Stimulated activated CD8-positive, alpha-beta memory T cell treated with anti-CD3 and anti-CD28 coated beads, Interleukin-7, amount 100 ng/mL, for 4 hours (primary cell): ENCODE measurements around the gene HUS1.

Experiments used
- DNase-seq, 2 donors: peaks; one replicate each; pipeline ENCODE4 v3.0.0-alpha.2; 2020; ENCODE audit warnings: low read depth in 2 of 2

The HUS1 gene

DNA sequence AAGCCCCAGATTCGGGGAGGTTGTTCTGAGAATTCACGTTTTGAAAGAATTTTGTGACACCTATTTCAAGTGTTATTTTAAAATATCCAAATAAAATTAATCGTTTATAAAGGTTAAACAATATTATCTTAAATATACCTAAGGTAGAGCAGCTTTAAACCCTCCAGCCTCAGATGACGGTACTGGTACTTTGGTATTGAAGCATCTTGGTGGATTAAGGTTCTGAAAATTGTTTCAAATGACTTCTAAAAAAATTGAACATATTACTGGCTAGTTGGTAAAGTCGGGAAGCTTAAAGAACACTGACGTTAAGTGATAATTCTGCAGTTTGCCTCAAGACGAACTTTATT is 392 bp upstream of the HUS1 start:
- no peak for DNase-seq

DNA sequence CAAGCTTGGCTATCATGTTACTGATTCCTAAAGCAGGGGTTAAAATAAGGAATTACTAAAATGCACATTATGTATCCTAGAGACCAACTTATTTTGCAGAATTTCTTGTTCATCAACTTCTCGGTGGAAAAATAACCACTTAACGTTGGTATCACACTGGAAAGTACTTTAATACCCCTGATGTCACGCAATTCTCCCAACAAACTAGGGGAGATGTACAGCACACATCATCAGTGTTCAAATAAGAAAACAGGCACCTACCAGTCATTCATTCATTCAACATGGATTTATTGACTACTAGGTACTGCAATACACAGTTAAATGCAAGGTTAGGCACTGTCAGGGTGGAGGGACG is 648 bp downstream of the HUS1 start:
- DNase-seq = no peak

DNA sequence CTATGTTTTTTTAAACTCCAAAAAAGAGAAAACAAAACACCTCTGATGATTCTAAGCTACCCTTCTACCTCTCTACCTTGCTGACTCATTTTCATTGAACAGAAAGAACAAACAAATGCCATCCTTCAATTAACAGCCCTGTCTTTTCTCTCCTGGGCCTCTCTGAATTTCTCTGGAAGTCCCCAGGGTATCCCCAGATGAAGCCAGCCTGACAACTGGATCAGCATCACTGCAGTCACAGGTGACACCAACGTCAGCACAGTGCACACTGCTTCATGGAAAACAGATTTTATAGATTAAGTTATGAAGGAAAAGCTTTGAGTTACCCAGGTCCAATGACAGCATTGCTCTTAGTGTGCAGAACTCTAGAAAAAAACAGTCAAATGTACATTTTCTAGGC is 5.7 kb downstream of the HUS1 start:
- no peak for DNase-seq

DNA sequence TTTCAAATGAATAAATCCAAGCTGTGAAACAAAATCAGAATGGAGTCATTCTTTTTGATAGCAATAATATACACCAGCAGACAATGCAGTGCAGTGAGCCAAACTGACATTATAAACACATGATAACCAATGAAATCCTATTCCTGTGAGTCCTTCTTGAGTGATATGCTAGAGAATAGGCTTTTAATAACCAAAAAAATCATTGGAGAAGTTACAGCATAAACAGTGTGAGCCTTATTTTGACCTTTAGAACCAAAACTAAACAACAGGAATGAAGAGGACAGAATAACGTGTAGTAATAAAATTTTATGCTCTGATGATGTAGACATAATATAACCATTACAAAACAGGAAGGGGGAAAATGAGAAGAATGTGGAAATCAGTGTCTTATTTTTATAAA is 8.7 kb downstream of the HUS1 start:
- no peak for DNase-seq

DNA sequence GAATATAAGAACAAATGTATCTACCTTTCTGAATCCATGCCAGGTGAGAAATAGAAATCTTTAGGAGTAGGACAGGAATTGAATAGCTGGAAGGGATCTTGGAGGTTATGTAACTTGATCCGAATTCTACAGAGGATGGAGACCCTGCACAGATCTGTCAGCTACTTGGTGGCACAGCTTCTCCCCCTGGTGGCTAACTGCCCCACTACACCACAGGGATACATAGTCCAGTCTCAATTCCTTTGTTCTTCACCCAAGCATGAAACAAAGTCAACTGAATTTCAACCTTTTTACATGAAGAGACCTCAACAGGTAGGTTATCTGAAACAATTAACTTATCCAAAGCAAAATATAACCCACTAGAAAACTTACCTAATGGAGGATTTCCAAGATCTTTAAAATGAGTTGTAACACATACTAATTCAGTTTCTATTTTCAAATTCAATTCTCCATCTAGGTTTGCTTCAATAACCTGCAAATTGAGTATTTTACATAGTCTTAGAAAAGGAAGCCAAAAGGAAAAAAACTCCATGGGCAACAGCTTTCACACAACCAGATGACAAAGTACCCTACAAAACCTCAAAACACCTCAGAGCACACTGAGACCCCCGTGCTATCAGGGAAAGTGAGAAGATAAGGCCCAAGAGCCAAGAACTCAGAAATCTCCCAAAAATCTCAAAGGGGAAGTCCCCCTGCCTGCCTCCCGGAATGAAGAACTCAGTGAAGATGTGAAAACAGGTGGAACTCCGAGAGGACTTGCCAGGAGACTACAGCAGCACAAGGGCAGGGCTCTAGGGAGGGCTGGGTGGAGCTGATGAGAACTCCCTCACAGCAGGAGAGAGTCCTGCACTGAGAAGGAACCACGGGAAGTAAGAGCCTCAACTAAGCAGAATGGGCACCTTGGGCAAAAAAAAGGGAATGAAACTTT is 10.3 kb downstream of the HUS1 start:
- DNase-seq = peak in 1 of 2 donors; percentile 11

DNA sequence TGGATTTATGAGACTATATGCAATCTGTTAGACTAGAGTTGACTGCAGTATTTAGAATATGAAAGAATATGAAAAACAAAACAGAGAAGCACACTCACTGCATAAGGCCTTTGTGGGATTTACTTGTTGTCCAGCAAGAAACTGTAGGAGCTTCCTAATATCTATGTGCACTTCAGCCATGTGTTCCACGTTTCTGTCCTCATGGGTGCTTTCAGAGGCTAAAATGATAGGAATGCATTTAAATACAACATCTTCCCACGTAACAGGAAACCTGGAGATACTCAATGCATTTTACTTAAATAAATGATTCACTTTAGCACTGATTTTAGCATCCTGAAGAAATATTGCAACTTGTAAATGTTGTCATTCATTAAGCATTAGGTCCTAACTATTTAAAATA is 11.7 kb downstream of the HUS1 start:
- no peak for DNase-seq

DNA sequence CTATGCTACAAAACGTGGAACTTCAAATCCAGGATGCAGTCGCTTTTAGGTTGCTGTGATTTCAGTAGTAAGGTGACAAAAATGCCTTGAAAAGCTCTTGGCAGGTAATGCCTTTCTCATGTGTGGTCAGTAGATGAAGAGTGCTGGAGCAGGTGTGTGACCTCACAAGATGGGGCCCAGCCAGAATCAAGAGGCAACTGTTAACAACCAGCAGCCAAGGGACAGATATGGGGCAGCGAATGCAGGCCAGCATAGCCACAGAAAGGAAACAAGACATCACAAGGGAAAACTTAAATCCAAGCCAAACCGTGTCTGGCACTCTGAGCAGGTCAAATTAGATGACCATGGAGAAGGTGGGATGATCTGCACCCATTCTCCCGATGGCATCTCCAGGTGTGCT is 12.3 kb downstream of the HUS1 start:
- no peak for DNase-seq

DNA sequence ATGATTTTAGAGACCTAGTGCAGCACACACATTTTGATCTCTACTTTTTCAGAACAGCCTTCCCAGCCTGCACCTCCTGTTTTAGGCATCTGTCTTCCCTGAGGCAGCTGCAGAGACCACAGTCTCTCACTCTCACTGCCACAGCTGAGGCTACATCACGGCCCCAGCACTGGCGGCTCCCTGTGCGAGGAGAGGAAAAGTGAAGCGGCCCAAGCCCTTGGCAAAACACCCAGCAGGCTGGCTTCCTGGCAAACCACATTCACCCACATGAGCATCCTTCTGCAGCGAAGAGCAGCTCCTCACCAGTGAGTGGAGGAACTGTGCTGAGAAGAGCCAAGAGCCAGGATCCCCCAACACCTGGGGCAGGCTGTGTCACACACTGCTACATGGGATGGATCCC is 14.0 kb downstream of the HUS1 start:
- DNase-seq = no peak

DNA sequence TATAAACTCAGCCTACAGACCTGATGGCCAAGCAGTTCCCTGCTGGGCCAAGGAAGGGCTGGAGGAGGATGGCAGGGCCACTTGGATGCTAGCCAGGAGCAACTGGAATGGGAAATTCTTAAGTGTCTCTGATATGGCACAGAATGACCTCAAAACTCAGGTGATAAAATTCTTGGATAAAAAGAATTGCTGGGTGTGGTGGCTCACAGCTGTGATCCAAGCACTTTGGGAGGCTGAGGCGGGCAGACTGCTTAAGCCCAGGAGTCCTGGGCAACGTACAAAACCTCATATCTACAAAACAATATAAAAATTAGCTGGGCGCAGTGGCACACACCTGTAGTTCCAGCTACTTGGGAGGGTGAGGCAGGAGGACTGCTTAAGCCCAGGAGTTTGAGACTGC is 17.2 kb downstream of the HUS1 start:
- DNase-seq = no peak

DNA sequence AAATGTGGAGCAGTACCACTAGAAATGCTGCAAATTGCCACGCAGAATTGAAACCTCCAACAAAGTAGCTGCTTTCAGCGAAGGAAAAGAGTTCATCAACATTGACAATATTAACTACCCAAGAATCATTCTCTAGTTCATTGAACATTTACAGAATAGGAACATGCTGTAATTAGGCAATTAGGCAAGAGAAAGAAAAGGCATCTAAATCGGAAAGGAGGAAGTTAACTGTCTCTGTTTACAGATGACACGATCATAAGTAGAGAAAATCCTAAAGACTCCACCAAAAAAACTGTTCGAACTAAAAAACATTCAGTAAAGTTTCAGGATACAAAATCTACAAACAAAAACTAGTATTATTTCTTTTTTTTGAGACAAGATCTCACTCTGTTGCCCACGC is 22.3 kb downstream of the HUS1 start:
- no peak for DNase-seq

DNA sequence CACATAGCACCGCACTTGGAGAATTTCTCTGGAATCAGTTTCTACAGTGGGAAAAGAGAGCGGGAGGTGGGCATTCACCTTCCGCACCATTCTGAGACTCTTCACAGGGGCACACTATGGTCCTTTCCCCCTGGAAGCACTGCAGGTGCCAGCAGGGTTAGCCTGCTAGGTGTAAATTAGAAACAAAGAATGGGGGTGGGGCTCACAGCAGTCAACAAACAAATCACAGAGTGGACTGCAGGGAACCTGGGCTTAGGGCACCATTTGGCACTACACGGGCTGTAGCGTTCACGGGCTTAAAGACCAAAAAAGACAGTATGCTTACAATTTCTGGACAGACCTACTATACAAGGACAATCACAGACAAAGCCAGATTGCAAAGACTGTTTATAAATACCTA is 23.2 kb downstream of the HUS1 start:
- no peak for DNase-seq

DNA sequence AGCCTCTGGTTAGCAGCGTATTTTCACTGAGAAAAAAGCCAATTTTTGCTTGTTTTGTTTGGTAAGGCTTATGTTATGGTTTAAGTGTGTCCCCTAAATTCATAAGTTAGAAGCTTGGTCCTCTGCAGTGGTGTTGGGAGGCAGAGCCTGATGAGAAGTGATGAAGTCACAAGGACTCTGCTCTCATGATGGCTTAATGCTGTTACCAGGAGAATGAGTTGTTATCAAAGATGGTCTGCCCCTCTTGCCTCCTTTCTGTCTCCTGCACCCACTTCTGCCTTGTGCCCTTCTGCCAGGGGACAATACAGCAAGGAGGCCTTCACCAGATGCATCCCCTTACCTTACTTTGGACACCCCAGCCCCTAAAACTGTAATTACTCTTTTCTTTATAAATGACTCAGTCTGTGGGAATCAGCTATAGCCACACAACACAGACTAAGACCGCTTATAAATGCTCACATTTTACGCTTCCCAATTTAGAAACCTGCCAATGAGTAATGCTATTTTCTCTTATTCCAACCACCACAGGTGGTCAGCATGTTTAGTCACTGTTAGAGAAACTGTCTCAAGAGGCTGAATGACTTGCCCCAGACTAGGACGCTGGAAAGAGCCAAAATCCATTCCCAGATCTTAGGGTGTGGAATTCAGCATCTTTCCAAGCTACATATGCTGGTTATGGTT is 25.0 kb downstream of the HUS1 start:
- DNase-seq = no peak

DNA sequence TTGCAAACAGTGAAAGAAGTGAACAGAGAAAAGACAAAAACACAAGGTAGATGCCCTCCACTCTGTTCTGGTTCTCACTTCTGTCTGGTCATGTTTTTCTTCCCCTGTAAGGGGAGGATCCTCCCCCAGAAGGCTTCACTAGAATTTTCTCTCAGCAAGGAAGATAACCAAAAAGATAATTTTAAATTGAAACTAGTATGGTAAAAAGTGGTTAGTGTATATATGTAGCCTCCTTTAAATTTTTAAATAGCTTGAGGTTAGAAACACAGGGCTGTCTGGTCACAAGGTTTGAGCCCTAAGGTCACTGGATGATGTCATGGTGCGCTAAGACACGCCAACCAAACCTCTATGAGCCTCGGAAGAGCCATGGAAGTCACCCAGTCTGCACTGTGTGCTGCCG is 25.6 kb downstream of the HUS1 start:
- DNase-seq = no peak

DNA sequence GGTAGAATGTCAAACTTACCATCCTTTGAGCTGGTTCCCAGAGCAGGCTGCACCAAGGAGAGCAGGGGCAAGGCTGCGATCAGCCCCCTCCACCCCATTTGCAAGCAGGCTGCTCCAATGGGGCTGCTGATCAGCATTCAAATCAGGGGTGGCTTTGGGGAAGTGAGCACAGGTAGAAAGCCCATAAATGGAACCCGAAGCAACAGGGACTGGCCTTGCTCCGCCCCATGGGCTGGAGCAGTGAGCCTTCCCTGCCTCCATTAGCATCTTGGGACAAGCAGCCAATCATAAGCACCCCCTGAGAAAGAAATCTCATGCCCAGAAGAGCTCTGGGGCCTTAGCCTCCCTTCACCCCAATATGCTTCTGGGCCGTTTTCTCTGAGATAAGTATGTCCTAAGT is 27.2 kb downstream of the HUS1 start:
- DNase-seq = no peak

DNA sequence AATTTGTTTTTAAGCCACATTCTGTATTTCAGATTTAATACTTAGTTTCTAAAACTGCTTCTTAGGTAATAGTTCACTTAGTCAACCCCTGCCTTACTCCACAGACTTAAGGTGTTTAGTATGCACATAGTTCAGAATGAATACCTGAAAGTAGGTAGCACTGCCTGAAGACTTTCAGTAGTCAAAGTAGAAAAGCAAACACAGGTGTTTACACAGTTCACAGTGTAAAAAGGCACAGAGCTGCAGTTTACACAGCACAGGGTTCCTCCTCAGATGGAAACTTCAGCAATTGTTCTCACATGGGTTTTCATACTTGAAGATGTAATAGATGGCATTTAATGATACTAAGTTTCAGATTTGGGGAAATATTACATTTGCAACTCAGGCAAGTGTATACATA is 28.0 kb downstream of the HUS1 start:
- no peak for DNase-seq

DNA sequence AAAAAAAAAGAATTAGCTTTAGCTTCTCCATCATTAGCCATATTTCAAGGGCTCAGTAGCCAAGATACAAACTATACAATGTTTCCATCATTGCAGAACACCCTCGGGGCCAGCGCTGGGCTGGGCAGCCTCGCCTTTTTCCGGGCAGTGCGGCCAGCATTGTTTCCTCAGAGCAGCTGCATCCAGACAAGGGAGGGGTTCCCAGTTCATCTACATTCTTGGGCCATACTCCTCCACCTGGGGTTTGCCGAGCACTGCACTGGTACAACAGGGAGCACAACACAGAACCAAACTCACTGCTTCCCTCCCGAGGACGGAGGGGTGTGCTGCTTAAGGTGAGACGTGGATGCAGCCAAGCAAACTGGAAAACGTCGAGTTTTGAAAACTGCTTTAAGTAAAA is 28.7 kb downstream of the HUS1 start:
- DNase-seq = no peak

DNA sequence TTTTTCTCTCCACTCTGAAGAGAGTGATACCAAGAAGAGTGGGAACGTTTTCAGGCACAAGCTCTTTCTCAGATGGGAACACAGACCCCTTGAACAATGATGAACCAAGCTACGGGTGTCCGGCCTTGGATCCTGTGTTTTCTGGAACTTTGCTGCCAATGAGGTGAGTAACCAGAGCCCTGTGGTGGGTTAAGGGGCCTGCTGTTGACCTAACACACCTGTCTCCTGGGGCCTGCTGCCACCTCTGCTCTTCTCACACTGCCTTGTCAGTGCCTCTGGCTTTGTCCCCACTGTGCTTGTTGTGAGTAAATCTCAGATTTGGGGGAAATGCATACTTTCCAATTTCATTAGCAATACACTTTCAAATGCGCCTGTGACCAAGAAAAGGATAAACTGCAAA is 29.7 kb downstream of the HUS1 start:
- DNase-seq = no peak

DNA sequence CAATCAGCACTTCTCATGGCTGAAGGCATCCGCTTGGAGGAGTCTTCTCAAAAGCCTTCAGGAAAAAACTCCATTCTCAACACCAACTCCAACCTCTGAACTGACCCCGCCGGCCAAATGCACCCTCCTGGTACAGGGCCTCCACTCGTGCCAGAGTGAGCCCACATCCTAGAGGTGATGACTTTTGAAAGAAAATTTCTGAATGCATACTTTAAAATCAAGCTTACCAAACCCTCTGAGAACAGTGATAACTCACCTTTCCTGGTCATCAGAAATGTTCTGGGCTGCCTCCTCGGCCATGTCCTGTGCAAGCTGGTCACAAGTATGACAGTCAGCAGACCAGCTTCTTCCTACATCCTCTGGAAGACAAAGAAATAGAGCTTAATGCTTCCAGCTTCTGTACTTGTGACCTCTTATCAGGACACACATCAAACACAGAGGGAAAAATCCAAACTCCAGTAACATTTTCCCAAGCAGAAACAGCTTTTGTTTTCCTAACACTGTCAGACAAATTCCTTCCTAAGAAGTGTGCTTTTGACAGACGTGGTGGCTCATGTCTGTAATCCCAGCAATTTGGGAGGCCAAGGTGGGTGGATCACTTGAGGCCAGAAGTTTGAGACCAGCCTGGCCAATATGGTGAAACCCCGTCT is 31.1 kb downstream of the HUS1 start, which contains the start of gene PKD1L1:
Gene PKD1L1 (minus strand): TSS at position 326 of the 650 bp plus-strand sequence. CDS start 26 bp downstream, at position 300.
- no peak for DNase-seq

DNA sequence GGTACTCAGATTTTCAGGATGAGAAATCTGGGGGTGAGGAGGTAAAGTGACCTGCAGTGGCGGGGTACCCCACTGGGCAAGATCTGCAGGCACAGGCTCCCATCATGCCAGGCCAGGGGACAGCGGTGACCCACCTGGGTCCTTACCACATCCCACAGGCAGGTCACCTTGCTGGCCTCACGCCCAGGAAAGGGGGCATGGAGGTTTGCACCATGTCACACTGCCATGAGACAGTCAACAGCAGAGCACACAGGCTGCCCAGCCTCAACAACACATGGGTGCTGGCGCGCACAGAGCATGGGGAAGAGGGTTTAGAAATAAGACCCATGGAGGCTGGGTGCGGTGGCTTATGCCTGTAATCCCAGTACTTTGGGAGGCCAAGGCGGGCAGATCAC is 32.1 kb downstream of the HUS1 start:
- DNase-seq = no peak

DNA sequence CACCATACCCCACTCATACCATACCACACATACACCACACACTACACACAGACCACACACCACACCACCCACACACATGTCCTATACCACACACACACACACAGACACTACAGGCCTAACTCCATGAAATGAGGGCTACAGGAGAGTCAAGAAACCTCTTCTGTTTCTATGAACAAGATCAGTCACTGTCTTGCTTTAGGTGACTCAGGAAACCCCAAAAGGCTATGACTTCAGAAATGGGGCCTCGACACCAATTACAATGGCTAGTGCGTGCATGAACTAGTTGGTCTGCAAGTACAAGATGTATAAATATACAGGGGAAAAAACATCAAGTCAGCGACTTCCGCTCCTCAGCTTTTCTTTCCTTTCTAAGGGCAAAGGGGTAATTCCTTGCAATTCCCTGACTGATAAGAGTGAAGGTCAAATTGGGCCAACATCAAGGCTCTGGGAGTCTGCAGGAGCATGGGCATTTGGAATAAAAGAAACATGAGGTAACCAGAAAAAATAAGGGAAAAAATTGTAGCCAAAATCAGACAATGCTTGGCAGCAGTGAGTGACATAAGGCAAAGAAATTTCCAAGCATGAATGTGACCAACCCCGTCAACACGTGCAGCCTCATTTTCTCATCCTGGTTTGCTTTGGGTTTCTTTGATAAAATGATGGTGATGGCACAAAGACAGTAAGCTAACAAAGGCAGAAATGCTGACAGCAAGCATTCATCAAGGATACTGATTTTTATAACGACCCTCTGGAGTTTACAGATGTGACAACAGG is 32.6 kb downstream of the HUS1 start:
- no peak for DNase-seq

DNA sequence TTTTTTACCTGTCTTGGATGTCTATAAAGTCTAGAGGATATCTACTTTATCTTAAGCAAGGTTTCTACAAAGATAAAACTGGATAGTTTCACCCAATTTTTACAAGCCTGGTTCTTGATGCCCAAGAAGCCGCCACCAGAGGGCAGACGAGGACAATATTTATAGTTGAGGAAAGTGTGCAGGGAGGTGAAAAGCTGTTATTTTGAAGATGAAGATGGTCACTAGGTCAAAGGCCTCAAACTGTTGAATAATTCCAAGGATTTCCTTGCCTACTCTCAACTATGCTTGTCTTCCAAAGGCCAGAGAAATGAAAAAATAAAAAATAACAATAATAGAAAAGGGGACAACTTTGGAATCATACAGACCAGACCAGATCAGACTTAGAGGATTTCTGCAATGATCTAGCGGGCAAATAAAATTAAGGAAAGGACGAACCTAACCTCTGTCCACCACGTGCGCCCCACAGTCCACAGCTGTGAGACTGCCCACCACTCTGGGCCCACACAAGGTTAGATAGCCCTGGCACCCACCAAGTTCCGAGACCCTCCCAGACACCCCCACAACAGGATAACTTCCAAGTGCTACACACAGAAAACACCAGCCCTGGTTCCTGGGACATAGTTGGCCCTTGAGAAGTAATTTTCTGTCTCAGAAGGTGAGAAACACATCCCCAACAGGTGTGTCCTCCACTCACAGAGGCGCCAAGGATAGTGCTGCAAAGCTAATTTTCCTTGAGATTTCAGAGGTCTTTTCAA is 34.0 kb downstream of the HUS1 start:
- peak; percentile 28 to 58 for DNase-seq
